ENCODE results near the gene YLPM1.

YLPM1 gene

GRCh38 chr14:74864198-74864597 lies 101.1 kb downstream of the YLPM1 start:
- TF ChIP-seq, protein P1, sequence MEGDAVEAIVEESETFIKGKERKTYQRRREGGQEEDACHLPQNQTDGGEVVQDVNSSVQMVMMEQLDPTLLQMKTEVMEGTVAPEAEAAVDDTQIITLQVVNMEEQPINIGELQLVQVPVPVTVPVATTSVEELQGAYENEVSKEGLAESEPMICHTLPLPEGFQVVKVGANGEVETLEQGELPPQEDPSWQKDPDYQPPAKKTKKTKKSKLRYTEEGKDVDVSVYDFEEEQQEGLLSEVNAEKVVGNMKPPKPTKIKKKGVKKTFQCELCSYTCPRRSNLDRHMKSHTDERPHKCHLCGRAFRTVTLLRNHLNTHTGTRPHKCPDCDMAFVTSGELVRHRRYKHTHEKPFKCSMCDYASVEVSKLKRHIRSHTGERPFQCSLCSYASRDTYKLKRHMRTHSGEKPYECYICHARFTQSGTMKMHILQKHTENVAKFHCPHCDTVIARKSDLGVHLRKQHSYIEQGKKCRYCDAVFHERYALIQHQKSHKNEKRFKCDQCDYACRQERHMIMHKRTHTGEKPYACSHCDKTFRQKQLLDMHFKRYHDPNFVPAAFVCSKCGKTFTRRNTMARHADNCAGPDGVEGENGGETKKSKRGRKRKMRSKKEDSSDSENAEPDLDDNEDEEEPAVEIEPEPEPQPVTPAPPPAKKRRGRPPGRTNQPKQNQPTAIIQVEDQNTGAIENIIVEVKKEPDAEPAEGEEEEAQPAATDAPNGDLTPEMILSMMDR (conservative IDR thresholded peaks at IDR 0.05), result no peak
- H3K27ac ChIP-seq, result peak overlapping the region; percentile 42

DNA sequence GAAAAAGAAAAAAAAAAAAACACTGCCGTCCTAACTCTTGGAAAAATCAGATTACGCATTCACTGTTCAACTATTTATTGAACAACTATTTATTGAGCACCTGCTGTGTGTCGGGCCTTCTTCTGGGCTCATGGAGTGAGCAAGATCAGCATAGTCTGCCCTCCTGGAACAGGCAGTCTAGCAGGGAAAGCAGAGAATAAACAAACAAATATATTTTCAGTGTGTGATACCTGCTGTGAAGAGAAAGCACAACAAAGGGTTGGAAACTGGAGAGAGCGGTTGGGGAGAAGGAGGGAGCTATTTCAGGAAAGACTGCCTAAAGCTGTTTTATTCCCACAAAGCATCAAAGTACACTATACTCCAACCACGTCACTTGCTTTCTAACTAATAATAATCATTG lies 102.0 kb downstream of the YLPM1 start:
- TF ChIP-seq, protein P1 (conservative IDR thresholded peaks at IDR 0.05), result no peak
- H3K27ac ChIP-seq, result no peak overlapping the region

DNA sequence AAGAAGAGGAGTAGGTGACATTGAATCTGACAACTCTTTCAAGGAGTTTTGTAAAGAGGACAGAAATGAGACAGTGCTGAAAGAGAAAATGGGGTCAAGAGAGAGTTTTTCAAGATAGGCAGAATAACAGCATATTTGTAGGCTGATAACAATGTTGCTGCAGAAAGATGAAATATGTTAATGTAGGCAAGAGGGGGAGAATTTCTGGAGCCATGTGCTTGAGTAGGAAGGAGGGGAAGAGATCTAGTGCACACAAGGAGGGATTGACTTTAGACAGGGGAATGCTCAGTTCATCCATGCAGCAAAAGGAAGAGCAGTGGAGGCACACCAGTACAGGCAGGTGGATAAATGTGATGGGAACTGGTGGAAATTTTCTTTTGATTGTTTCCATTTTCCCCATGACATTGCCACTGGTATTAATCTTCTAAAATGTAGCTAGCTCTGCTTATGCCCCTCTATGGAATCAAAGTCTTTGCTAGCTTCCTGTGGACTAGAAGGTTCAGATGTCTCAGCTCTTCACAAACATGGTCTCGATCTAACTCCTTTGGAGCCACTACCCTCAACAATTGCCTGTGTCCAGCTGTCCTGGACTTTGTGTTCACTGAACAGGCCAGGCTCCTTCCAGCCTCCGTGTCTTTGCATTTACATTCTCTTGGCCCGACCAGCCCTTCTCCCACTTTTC lies 103.7 kb downstream of the YLPM1 start:
- TF ChIP-seq, protein P1 (conservative IDR thresholded peaks at IDR 0.05), result no peak

GRCh38 chr14:74867673-74868072 lies 104.6 kb downstream of the YLPM1 start:
- H3K27ac ChIP-seq, result no peak overlapping the region
- TF ChIP-seq, protein P1 (conservative IDR thresholded peaks at IDR 0.05), result no peak

More for the DNA sequence above, 103.7 kb downstream of the YLPM1 start:
- H3K27ac ChIP-seq, result no peak overlapping the region

DNA sequence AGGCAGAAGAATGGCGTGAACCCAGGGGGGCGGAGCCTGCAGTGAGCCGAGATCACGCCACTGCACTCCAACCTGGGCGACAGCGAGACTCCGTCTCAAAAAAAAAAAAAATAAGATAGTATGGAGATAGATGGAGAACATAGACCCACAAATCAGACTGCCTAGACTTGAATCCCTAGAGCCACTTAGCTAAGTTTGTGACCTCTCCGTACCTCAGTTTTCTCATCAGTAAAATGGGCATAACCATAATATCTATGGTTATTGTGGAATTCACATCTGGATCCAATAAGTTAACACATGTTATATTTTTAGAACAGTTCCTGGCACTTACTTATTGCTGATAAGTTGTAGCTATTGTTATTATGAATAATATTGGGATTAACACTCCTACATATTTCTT lies 105.6 kb downstream of the YLPM1 start:
- H3K27ac ChIP-seq, result no peak overlapping the region
- TF ChIP-seq, protein P1 (conservative IDR thresholded peaks at IDR 0.05), result no peak

DNA sequence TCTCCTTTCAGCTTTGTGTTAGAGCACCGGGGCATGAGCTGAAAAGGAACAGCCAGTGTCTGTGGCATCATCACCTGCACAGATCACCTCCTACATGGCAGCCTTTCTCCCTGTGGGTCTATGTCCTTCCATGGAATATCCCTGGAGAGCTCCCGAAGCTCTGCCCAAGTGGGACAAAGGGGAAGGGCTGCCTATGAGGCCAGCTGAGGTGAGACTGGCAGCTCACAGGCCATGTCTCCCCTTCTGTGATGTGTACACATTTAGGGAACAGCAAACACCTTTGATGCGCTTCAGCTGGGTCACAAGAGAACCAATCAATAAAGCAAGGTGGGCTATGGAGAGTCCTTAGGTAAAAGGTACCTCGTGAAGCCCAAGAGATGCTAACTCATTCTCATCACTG lies 108.7 kb downstream of the YLPM1 start:
- H3K27ac ChIP-seq, result no peak overlapping the region
- TF ChIP-seq, protein P1 (conservative IDR thresholded peaks at IDR 0.05), result no peak

- H3K27ac ChIP-seq, result no peak overlapping the region
- TF ChIP-seq, protein P1 (conservative IDR thresholded peaks at IDR 0.05), result no peak
Observed at GRCh38 chr14:74875204-74875603, 112.1 kb downstream of the YLPM1 start.
